Esophagus squamous epithelium (tissue), 5 donors: Measurements from ENCODE around the gene ATP2B2. TPM values are rescaled to one million over a fixed set of nuclear protein-coding genes. Genes with fewer than 3 reads are reported as not detected.

Experiments
- DNase-seq: peaks from one replicate; lab custom pipeline; 2025; lab: John Stamatoyannopoulos, UW
- H3K27ac ChIP-seq, 4 donors: fragments of 200-600 bp; sonication (generic); one replicate each; pipeline ENCODE4 v1.5.1; 2016 to 2019; ENCODE audit warnings: mild to moderate bottlenecking in 1 of 4
- H3K27me3 ChIP-seq, 4 donors: fragments of 200-600 bp; sonication (generic); 1 replicate in 3 of 4; 2 replicates in 1 of 4; pipeline versions ENCODE4 v1.5.1 to v1.6.0; 2017 to 2021; ENCODE audit warnings: antibody characterized with exemption in 1 of 4
- H3K36me3 ChIP-seq, 3 donors: fragments of 200-600 bp; sonication (generic); one replicate each; pipeline ENCODE4 v1.5.1; 2016 to 2019
- H3K4me1 ChIP-seq, 3 donors: fragments of 200-600 bp; sonication (generic); one replicate each; pipeline ENCODE4 v1.5.1; 2017 to 2019
- H3K4me3 ChIP-seq, 4 donors: fragments of 200-600 bp; sonication (generic); 1 replicate in 3 of 4; 2 replicates in 1 of 4; pipeline ENCODE4 v1.5.1; 2016 to 2019; ENCODE audit warnings: mild to moderate bottlenecking in 2 of 4, moderate library complexity in 1 of 4
- H3K9me3 ChIP-seq, 3 donors: fragments of 200-600 bp; sonication (generic); one replicate each; pipeline ENCODE4 v1.5.1; 2016 to 2019
- CTCF ChIP-seq, 6 experiments: fragments of 450-650 bp in 4 of 6; fragments of 200-600 bp in 2 of 6; sonication (generic) in 2 of 6; IDR thresholded peaks; one replicate each; pipeline ENCODE4 v1.5.1; 2016 to 2019; ENCODE audit warnings: antibody characterized with exemption in 6 of 6, mild to moderate bottlenecking in 4 of 6, moderate library complexity in 4 of 6
- POLR2A ChIP-seq, 4 donors: fragments of 450-650 bp; IDR thresholded peaks; one replicate each; pipeline ENCODE4 v1.6.1; 2017; ENCODE audit warnings: antibody characterized with exemption in 4 of 4, mild to moderate bottlenecking in 4 of 4, moderate library complexity in 3 of 4
- WGBS, 2 donors: methylation state at CpG; one replicate each; pipeline ENCODE4 v1.1.5; 2018; 5-methylcytosine and 5-hydroxymethylcytosine counted together
- intact Hi-C: fragments of 100-400 bp; cut with DNase I; formaldehyde crosslinking; loops from one replicate; pipeline ENCODE4 v1.15.0; 2022
- total RNA-seq, 4 donors: library from RNA; depleted of rRNA; stranded (reverse); fragments of >200 nt; gene quantifications; one replicate each; pipeline ENCODE4 v1.1.0, GENCODE V29; 2016
- donor health status: DM: yes; HTN: yes; CAD: no.

ATP2B2 gene
- total RNA-seq, 4 donors from 2014 or later = 0.31 to 0.57 (median 0.42) TPM

- Histone ChIP-seq H3K36me3 (no peaks in the 10 kb centered on the region), H3K4me3 (no peak overlapping the region), H3K27ac (no peak overlapping the region), H3K9me3 (no peaks in the 10 kb centered on the region), H3K4me1 (no peaks in the 10 kb centered on the region), H3K27me3 (no peaks in the 10 kb centered on the region)
- WGBS, 2 donors = 70 to 73% methylated on average over 7 of the region's 7 CpGs
- DNase-seq = no peak
- intact Hi-C loops = no loop called here
- no peak for TF ChIP-seq POLR2A (IDR thresholded peaks at IDR 0.05)
- TF ChIP-seq CTCF (IDR thresholded peaks at IDR 0.05) = no peak
Measured at GRCh38 chr3:10437272-10437994, 68.0 kb downstream of the ATP2B2 start.

GRCh38 chr3:10435850-10436249, 69.5 kb downstream of the ATP2B2 start:
- H3K4me1 ChIP-seq = no peaks in the 10 kb centered on the region
- no peaks in the 10 kb centered on the region for H3K27me3 ChIP-seq
- no peak overlapping the region for H3K4me3 ChIP-seq
- intact Hi-C loops = no loop called here
- no peak overlapping the region for H3K27ac ChIP-seq
- no peak for DNase-seq
- no peaks in the 10 kb centered on the region for H3K9me3 ChIP-seq
- WGBS, 2 donors = 70 to 86% methylated on average over 3 of the region's 3 CpGs
- TF ChIP-seq CTCF (IDR thresholded peaks at IDR 0.05) = no peak
- no peak for TF ChIP-seq POLR2A (IDR thresholded peaks at IDR 0.05)
- no peaks in the 10 kb centered on the region for H3K36me3 ChIP-seq

- no peaks in the 10 kb centered on the region for H3K36me3 ChIP-seq
- no peak overlapping the region for H3K27ac ChIP-seq
- no peaks in the 10 kb centered on the region for H3K4me1 ChIP-seq
- no peaks in the 10 kb centered on the region for H3K27me3 ChIP-seq
- WGBS, 2 donors = 87 to 88% methylated on average over 3 to 5 of the region's 9 CpGs
- intact Hi-C loops = no loop called here
- no peak for TF ChIP-seq POLR2A (IDR thresholded peaks at IDR 0.05)
- TF ChIP-seq CTCF (IDR thresholded peaks at IDR 0.05) = no peak
- H3K4me3 ChIP-seq = no peak overlapping the region
- no peaks in the 10 kb centered on the region for H3K9me3 ChIP-seq
- no peak for DNase-seq
Measured at GRCh38 chr3:10434938-10435336, 70.4 kb downstream of the ATP2B2 start.

- H3K4me1 ChIP-seq = no peaks in the 10 kb centered on the region
- no peak overlapping the region for H3K4me3 ChIP-seq
- H3K36me3 ChIP-seq = no peaks in the 10 kb centered on the region
- no peaks in the 10 kb centered on the region for H3K9me3 ChIP-seq
- no peak for DNase-seq
- no peak for TF ChIP-seq POLR2A (IDR thresholded peaks at IDR 0.05)
- no peak for TF ChIP-seq CTCF (IDR thresholded peaks at IDR 0.05)
- no peak overlapping the region for H3K27ac ChIP-seq
- WGBS, 2 donors = 81 to 88% methylated on average over 2 of the region's 2 CpGs
- no peaks in the 10 kb centered on the region for H3K27me3 ChIP-seq
- intact Hi-C loops = no loop called here
Measured at GRCh38 chr3:10434144-10434937, 71.0 kb downstream of the ATP2B2 start.

GRCh38 chr3:10432931-10433330, 72.5 kb downstream of the ATP2B2 start:
- 63% methylated on average over 2 of the region's 2 CpGs for WGBS, 2 donors
- Histone ChIP-seq H3K9me3 (no peaks in the 10 kb centered on the region), H3K4me3 (no peak overlapping the region), H3K36me3 (no peaks in the 10 kb centered on the region), H3K27me3 (no peaks in the 10 kb centered on the region), H3K4me1 (no peaks in the 10 kb centered on the region), H3K27ac (no peak overlapping the region)
- no peak for DNase-seq
- intact Hi-C loops = no loop called here
- TF ChIP-seq CTCF (IDR thresholded peaks at IDR 0.05) = no peak
- no peak for TF ChIP-seq POLR2A (IDR thresholded peaks at IDR 0.05)
